HEK293 (cell line): ENCODE results near the gene RNF145.

Source experiments
- HOXC10 ChIP-seq: sonication (generic); formaldehyde crosslinking; IDR thresholded peaks from 2 replicates; pipeline ENCODE4 v1.8.1; 2023; ENCODE audit warnings: mild to moderate bottlenecking, missing genetic modification reagents
- KLF1 ChIP-seq: fragments of 450-650 bp; formaldehyde crosslinking; IDR thresholded peaks from 2 replicates; pipeline ENCODE4 v1.5.1; 2016; ENCODE audit warnings: missing biosample characterization, missing genetic modification characterization
- KLF8 ChIP-seq: fragments of 450-650 bp; formaldehyde crosslinking; IDR thresholded peaks from 2 replicates; pipeline ENCODE4 v1.5.1; 2016; ENCODE audit warnings: missing biosample characterization, missing genetic modification characterization
- OVOL3 ChIP-seq: fragments of 450-650 bp; formaldehyde crosslinking; IDR thresholded peaks from 2 replicates; pipeline ENCODE4 v1.5.1; 2016; ENCODE audit warnings: missing biosample characterization, missing genetic modification characterization
- SALL2 ChIP-seq: fragments of 450-650 bp; formaldehyde crosslinking; IDR thresholded peaks from 2 replicates; pipeline ENCODE4 v1.5.0; 2017; ENCODE audit warnings: missing biosample characterization, mild to moderate bottlenecking, missing genetic modification characterization, borderline replicate concordance
- SP2 ChIP-seq: fragments of 450-650 bp; formaldehyde crosslinking; IDR thresholded peaks from 2 replicates; pipeline ENCODE4 v1.5.1; 2016; ENCODE audit warnings: missing biosample characterization, missing genetic modification characterization
- SP3 ChIP-seq: fragments of 450-650 bp; formaldehyde crosslinking; IDR thresholded peaks from 2 replicates; pipeline ENCODE4 v1.5.1; 2016; ENCODE audit warnings: missing biosample characterization, missing genetic modification characterization
- YY1 ChIP-seq: fragments of 450-650 bp; formaldehyde crosslinking; IDR thresholded peaks from 2 replicates; pipeline ENCODE4 v1.5.1; 2018; ENCODE audit warnings: missing biosample characterization, missing genetic modification characterization
- ZBTB17 ChIP-seq: fragments of 450-650 bp; formaldehyde crosslinking; IDR thresholded peaks from 2 replicates; pipeline ENCODE4 v1.5.1; 2016; ENCODE audit warnings: missing biosample characterization, missing genetic modification characterization
- ZFP3 ChIP-seq: fragments of 450-650 bp; formaldehyde crosslinking; IDR thresholded peaks from 2 replicates; pipeline ENCODE4 v1.5.1; 2016; ENCODE audit warnings: low read depth, missing biosample characterization, missing genetic modification characterization
- ZNF112 ChIP-seq: fragments of 450-650 bp; formaldehyde crosslinking; IDR thresholded peaks from 2 replicates; pipeline ENCODE4 v1.5.0; 2017; ENCODE audit warnings: missing biosample characterization, missing genetic modification characterization
- ZNF140 ChIP-seq: fragments of 450-650 bp; formaldehyde crosslinking; IDR thresholded peaks from 2 replicates; pipeline ENCODE4 v1.5.1; 2016; ENCODE audit warnings: missing biosample characterization, missing genetic modification characterization
- ZNF18 ChIP-seq: fragments of 450-650 bp; formaldehyde crosslinking; IDR thresholded peaks from 2 replicates; pipeline ENCODE4 v1.5.1; 2016; ENCODE audit warnings: missing biosample characterization, missing genetic modification characterization
- ZNF2 ChIP-seq: fragments of 450-650 bp; formaldehyde crosslinking; IDR thresholded peaks from 2 replicates; pipeline ENCODE4 v1.5.1; 2016; ENCODE audit warnings: missing biosample characterization, missing genetic modification characterization
- ZNF302 ChIP-seq: fragments of 450-650 bp; formaldehyde crosslinking; IDR thresholded peaks from 2 replicates; pipeline ENCODE4 v1.5.1; 2016; ENCODE audit warnings: missing biosample characterization, missing genetic modification characterization, low read depth
- ZNF37A ChIP-seq: fragments of 450-650 bp; IDR thresholded peaks from 2 replicates; pipeline ENCODE4 v1.5.1; 2018; ENCODE audit warnings: missing biosample characterization, missing genetic modification characterization
- ZNF530 ChIP-seq: fragments of 450-650 bp; formaldehyde crosslinking; IDR thresholded peaks from 2 replicates; pipeline ENCODE4 v1.5.1; 2016; ENCODE audit warnings: low read depth, missing biosample characterization, missing genetic modification characterization
- ZNF549 ChIP-seq: fragments of 450-650 bp; IDR thresholded peaks from 2 replicates; pipeline ENCODE4 v1.5.1; 2018; ENCODE audit warnings: missing biosample characterization, missing genetic modification characterization, mild to moderate bottlenecking, inconsistent platforms, moderate library complexity
- ZNF596 ChIP-seq: fragments of 450-650 bp; IDR thresholded peaks from 2 replicates; pipeline ENCODE4 v1.5.0; 2018; ENCODE audit warnings: missing biosample characterization, mild to moderate bottlenecking, missing genetic modification characterization, moderate library complexity
- ZNF626 ChIP-seq: fragments of 450-650 bp; sonication (Bioruptor Pico); formaldehyde crosslinking; IDR thresholded peaks from 2 replicates; pipeline ENCODE4 v1.5.1; 2018; ENCODE audit warnings: missing biosample characterization, missing genetic modification characterization, inconsistent platforms
- ZNF707 ChIP-seq: fragments of 450-650 bp; formaldehyde crosslinking; IDR thresholded peaks from 2 replicates; pipeline ENCODE4 v1.5.1; 2016; ENCODE audit warnings: missing biosample characterization, missing genetic modification characterization
- ZNF791 ChIP-seq: fragments of 450-650 bp; formaldehyde crosslinking; IDR thresholded peaks from 2 replicates; pipeline ENCODE4 v1.5.1; 2016; ENCODE audit warnings: missing biosample characterization, missing genetic modification characterization
- ZNF792 ChIP-seq: fragments of 450-650 bp; formaldehyde crosslinking; IDR thresholded peaks from 2 replicates; pipeline ENCODE4 v1.5.1; 2016; ENCODE audit warnings: missing biosample characterization, missing genetic modification characterization
- TF ChIP-seq, protein P1 (sequence below): fragments of 450-650 bp; formaldehyde crosslinking; IDR thresholded peaks from 2 replicates; pipeline ENCODE4 v1.5.1; 2017; ENCODE audit warnings: missing biosample characterization, missing genetic modification characterization
- TF ChIP-seq, protein P2 (sequence below): fragments of 450-650 bp; formaldehyde crosslinking; IDR thresholded peaks from 2 replicates; pipeline ENCODE4 v1.5.1; 2016; ENCODE audit warnings: missing biosample characterization, missing genetic modification characterization
- TF ChIP-seq, protein P3 (sequence below): fragments of 450-650 bp; formaldehyde crosslinking; IDR thresholded peaks from 2 replicates; pipeline ENCODE4 v1.5.1; 2016; ENCODE audit warnings: missing biosample characterization, missing genetic modification characterization
- TF ChIP-seq, protein P4 (sequence below): fragments of 450-650 bp; formaldehyde crosslinking; conservative IDR thresholded peaks from 2 replicates; pipeline ENCODE4 v1.5.1; 2016; ENCODE audit warnings: low read depth, missing biosample characterization, missing genetic modification characterization

The RNF145 gene

DNA sequence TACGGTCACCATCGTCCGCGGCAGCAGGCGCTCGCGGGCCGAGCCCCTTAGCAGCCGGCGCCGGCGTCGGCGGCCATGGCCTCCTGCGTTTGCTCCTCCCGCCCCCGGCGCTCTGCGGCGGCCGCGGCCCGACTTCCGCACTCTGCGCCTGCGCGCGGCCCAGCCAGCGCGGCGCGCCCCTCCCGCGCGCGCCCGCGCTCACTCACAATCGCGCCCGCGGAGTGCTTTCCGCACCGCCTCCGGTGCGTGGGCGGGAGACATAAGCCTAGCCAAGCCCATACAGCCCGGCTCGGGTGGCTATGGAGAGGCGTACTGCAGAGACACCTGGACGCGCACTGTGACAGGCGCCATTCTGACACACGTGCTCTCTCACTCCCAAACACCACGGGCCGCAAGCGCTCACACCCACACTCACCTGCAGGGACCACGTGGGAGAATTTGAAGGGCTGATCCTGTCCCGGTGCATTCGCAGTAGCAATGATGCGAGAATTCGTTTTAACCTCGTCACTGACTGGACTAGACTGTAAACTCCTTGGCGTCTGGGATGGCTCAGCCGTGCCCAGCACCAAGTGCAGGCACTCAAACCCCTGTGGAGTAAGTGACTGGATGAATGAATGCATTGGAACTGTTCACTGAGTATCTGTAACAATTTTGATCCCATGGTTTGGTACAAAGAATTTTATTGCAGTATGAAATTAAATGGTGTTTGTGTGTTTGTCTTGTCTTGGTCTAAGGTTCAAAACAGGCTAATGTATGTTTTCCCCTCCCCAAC is at the start of gene RNF145 (continued):
- TF ChIP-seq ZNF37A (tag by site-specific recombination), result no peak
- no peak for TF ChIP-seq ZNF140
- TF ChIP-seq SALL2 (tag by site-specific recombination), result no peak
- TF ChIP-seq ZNF549 (tag by site-specific recombination), result no peak
- TF ChIP-seq ZNF791, result no peak
- TF ChIP-seq OVOL3 (tag by site-specific recombination), result 0 out of 2 replicates have a peak, but pooled peaks have one; percentile 55
- peak; percentile 73 for TF ChIP-seq ZNF2 (tag by site-specific recombination)
- TF ChIP-seq, protein P1, sequence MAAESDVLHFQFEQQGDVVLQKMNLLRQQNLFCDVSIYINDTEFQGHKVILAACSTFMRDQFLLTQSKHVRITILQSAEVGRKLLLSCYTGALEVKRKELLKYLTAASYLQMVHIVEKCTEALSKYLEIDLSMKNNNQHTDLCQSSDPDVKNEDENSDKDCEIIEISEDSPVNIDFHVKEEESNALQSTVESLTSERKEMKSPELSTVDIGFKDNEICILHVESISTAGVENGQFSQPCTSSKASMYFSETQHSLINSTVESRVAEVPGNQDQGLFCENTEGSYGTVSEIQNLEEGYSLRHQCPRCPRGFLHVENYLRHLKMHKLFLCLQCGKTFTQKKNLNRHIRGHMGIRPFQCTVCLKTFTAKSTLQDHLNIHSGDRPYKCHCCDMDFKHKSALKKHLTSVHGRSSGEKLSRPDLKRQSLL (tag by site-specific recombination), result no peak
- peak; percentile 69 for TF ChIP-seq KLF8
- no peak for TF ChIP-seq ZNF302
- TF ChIP-seq ZBTB17 (tag by site-specific recombination), result no peak
- peak; percentile 57 for TF ChIP-seq SP2 (tag by site-specific recombination)
- TF ChIP-seq, protein P2, sequence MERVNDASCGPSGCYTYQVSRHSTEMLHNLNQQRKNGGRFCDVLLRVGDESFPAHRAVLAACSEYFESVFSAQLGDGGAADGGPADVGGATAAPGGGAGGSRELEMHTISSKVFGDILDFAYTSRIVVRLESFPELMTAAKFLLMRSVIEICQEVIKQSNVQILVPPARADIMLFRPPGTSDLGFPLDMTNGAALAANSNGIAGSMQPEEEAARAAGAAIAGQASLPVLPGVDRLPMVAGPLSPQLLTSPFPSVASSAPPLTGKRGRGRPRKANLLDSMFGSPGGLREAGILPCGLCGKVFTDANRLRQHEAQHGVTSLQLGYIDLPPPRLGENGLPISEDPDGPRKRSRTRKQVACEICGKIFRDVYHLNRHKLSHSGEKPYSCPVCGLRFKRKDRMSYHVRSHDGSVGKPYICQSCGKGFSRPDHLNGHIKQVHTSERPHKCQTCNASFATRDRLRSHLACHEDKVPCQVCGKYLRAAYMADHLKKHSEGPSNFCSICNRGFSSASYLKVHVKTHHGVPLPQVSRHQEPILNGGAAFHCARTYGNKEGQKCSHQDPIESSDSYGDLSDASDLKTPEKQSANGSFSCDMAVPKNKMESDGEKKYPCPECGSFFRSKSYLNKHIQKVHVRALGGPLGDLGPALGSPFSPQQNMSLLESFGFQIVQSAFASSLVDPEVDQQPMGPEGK (tag by site-specific recombination), result peak; percentile 16
- peak; percentile 20; the same call in 1 of the 2 replicates for TF ChIP-seq ZNF596 (tag by site-specific recombination)
- TF ChIP-seq, protein P3, sequence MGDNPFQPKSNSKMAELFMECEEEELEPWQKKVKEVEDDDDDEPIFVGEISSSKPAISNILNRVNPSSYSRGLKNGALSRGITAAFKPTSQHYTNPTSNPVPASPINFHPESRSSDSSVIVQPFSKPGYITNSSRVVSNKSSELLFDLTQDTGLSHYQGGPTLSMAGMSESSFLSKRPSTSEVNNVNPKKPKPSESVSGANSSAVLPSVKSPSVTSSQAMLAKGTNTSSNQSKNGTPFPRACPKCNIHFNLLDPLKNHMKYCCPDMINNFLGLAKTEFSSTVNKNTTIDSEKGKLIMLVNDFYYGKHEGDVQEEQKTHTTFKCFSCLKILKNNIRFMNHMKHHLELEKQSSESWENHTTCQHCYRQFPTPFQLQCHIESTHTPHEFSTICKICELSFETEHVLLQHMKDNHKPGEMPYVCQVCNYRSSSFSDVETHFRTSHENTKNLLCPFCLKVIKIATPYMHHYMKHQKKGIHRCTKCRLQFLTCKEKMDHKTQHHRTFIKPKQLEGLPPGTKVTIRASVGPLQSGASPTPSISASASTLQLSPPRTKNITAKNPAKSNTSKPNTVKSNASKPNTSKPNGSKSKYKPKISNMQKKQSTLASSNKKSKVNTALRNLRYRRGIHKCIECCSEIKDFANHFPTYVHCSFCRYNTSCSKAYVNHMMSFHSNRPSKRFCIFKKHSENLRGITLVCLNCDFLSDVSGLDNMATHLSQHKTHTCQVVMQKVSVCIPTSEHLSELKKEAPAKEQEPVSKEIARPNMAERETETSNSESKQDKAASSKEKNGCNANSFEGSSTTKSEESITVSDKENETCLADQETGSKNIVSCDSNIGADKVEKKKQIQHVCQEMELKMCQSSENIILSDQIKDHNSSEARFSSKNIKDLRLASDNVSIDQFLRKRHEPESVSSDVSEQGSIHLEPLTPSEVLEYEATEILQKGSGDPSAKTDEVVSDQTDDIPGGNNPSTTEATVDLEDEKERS, result no peak
- TF ChIP-seq SP3, result peak; percentile 48
- TF ChIP-seq KLF1 (tag by site-specific recombination), result peak; percentile 20; the same call in 1 of the 2 replicates
- TF ChIP-seq ZNF112 (tag by site-specific recombination), result no peak
- TF ChIP-seq ZNF530 (tag by site-specific recombination), result no peak
- no peak for TF ChIP-seq HOXC10 (CRISPR knock-in tag)
- no peak for TF ChIP-seq ZNF707
- TF ChIP-seq ZNF626, result no peak
- peak; percentile 93 for TF ChIP-seq ZNF18 (tag by site-specific recombination)
- TF ChIP-seq, protein P4, sequence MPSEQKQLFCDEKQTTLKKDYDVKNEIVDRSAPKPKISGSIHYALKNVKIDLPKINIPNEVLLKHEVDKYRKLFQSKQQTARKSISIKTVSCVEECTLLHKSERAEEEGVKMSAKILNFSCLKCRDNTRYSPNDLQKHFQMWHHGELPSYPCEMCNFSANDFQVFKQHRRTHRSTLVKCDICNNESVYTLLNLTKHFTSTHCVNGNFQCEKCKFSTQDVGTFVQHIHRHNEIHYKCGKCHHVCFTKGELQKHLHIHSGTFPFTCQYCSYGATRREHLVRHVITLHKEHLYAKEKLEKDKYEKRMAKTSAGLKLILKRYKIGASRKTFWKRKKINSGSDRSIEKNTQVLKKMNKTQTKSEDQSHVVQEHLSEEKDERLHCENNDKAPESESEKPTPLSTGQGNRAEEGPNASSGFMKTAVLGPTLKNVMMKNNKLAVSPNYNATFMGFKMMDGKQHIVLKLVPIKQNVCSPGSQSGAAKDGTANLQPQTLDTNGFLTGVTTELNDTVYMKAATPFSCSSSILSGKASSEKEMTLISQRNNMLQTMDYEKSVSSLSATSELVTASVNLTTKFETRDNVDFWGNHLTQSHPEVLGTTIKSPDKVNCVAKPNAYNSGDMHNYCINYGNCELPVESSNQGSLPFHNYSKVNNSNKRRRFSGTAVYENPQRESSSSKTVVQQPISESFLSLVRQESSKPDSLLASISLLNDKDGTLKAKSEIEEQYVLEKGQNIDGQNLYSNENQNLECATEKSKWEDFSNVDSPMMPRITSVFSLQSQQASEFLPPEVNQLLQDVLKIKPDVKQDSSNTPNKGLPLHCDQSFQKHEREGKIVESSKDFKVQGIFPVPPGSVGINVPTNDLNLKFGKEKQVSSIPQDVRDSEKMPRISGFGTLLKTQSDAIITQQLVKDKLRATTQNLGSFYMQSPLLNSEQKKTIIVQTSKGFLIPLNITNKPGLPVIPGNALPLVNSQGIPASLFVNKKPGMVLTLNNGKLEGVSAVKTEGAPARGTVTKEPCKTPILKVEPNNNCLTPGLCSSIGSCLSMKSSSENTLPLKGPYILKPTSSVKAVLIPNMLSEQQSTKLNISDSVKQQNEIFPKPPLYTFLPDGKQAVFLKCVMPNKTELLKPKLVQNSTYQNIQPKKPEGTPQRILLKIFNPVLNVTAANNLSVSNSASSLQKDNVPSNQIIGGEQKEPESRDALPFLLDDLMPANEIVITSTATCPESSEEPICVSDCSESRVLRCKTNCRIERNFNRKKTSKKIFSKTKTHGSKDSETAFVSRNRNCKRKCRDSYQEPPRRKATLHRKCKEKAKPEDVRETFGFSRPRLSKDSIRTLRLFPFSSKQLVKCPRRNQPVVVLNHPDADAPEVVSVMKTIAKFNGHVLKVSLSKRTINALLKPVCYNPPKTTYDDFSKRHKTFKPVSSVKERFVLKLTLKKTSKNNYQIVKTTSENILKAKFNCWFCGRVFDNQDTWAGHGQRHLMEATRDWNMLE, result peak; percentile 38; the same call in 1 of the 2 replicates
- no peak for TF ChIP-seq ZFP3 (tag by site-specific recombination)
- TF ChIP-seq ZNF792, result no peak
- peak; percentile 87 for TF ChIP-seq YY1
